Astrocyte of the cerebellum (primary cell): ENCODE data around the gene SLC44A4.
A peak's percentile ranks its signal among the peaks of the same experiment; 100 is the strongest.

Source experiments
- DNase-seq: peaks from one replicate; pipeline ENCODE4 v3.0.0-alpha.2; 2011; ENCODE audit warnings: low read depth
- H3K4me3 ChIP-seq: 2 replicates; pipeline ENCODE4 v1.5.1; 2011; ENCODE audit warnings: mild to moderate bottlenecking, low read depth, low read length, moderate library complexity
- CTCF ChIP-seq: IDR thresholded peaks from 2 replicates; pipeline ENCODE4 v1.5.1; 2012; ENCODE audit warnings: low read length, low read depth, moderate library complexity, mild to moderate bottlenecking; ENCODE audit errors: missing control alignments
- in situ Hi-C: cut with HindIII; loops from 2 replicates; pipeline ENCODE4 v1.10.0; 2017; ENCODE audit warnings: low sequenced_read_pairs

SLC44A4 gene

GRCh38 chr6:31896856-31897611 lies 18.2 kb upstream of the SLC44A4 start:
- TF ChIP-seq CTCF: no peak
- in situ Hi-C loops: no loop called here
- no peak for DNase-seq
- H3K4me3 ChIP-seq: peak overlapping the region; percentile 92

GRCh38 chr6:31896493-31896855 lies 17.7 kb upstream of the SLC44A4 start:
- H3K4me3 ChIP-seq: peak overlapping the region; percentile 92
- DNase-seq: no peak
- no peak for TF ChIP-seq CTCF
- in situ Hi-C loops: no loop called here

- no peak for DNase-seq
- H3K4me3 ChIP-seq: no peak overlapping the region
- no peak for TF ChIP-seq CTCF
- in situ Hi-C loops: no loop called here
These were observed 14.0 kb upstream of the SLC44A4 start for GRCh38 chr6:31892821-31893220.

GRCh38 chr6:31889331-31889972 lies 10.7 kb upstream of the SLC44A4 start:
- TF ChIP-seq CTCF: no peak
- no peak overlapping the region for H3K4me3 ChIP-seq
- in situ Hi-C loops: no loop called here

GRCh38 chr6:31888276-31889258 lies 9.8 kb upstream of the SLC44A4 start:
- DNase-seq: no peak
- in situ Hi-C loops: no loop called here
- no peak overlapping the region for H3K4me3 ChIP-seq
- peak; percentile 78 for TF ChIP-seq CTCF

More at GRCh38 chr6:31889331-31889972, 10.7 kb upstream of the SLC44A4 start:
- DNase-seq: no peak
